T47D (cell line): Measurements from ENCODE around the gene GSG1.

Experiments used
- DNase-seq, 2 experiments: peaks; one replicate each; pipeline versions ENCODE4 v3.0.0 to v3.0.0-alpha.2; 2011 to 2012; ENCODE audit warnings: low read depth in 1 of 2, low spot score in 1 of 2
- JUND ChIP-seq: IDR thresholded peaks from 2 replicates; pipeline ENCODE4 v1.6.1; 2012; ENCODE audit warnings: low read depth
- in situ Hi-C: cut with HindIII; loops from 2 replicates; pipeline ENCODE4 v1.10.0; 2016; ENCODE audit warnings: low sequenced_read_pairs, low pct_unique_long_range_greater_than_20kb

The GSG1 gene

DNA sequence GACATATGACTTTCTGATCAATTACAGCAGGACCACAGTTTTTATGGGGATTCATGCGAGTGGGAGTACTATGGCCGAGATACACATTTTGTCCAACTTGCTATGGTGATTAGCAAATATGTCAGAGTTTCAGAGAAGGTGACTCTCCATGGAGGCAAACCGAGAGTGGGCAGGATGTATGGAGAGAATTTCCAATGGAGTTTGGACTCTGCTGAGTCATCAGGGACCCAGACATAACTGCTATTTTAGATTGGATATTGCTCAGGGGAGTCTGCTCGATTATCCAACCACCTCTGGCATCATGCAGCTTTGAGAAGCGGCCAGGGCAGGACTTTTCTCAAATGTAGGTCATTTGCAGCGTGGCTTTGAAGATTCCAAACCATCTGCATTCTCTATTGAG is 9.5 kb upstream of the GSG1 start:
- TF ChIP-seq JUND, result no peak
- in situ Hi-C loops, result no loop called here

DNA sequence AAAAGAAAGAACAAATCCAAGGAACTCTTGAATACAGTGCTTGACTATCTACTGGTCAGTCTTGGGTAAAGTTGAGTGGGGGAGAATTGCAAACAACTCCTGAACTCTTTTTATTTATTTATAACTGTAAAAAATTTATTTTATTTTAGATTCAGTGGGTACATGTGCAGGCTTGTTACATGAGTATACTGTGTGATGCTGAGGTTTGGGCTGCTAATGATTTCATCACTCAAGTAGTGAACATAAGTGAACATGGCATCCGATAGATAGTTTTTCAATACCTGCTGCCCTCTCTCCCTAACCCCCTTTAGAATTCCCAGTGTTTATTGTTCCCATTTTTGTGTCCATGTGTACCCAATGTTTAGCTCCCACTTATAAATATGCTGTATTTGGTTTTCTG is 3.2 kb upstream of the GSG1 start:
- in situ Hi-C loops, result no loop called here
- no peak for TF ChIP-seq JUND
- no peak for DNase-seq

More for the DNA sequence above, 9.5 kb upstream of the GSG1 start:
- DNase-seq, result no peak

DNA sequence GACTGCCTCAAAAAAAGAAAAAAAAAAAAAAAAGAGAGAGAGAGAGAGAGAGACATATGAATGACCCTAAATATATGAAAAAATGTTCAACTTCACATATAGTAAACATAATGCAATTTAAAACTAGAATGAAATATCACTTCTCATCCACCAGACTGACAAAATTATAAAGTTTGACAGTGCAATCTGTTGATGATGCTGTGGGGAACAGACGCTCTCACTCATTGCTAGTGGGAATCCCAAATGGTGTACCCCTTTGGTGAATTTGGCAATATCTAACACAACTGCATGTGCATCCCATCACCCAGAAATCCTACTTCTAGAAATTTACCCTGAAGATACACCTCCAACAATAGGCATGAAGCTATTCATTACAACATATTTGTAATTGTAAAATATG is 2.3 kb upstream of the GSG1 start:
- DNase-seq, result no peak
- in situ Hi-C loops, result no loop called here
- TF ChIP-seq JUND, result no peak

DNA sequence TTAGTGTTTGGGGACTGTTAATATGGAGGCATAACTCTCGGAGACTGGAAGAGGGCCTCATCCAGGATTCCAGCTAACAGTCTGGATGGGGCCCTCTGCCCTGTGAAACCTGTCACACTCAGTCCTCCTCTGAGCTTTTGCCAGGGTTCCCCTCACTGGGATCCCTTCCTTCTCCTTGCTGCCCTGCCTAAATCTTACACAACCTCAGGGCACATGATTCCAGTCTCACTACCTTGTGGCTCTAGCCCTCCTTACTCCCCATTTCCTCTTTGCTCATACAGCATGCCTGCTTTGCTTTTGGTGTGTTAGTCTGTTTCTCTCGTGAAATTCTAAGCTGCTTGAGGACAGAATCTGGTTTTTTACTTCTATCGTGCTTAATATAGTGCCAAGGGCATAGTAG is 942 bp upstream of the GSG1 start:
- DNase-seq, result no peak
- in situ Hi-C loops, result no loop called here
- no peak for TF ChIP-seq JUND

DNA sequence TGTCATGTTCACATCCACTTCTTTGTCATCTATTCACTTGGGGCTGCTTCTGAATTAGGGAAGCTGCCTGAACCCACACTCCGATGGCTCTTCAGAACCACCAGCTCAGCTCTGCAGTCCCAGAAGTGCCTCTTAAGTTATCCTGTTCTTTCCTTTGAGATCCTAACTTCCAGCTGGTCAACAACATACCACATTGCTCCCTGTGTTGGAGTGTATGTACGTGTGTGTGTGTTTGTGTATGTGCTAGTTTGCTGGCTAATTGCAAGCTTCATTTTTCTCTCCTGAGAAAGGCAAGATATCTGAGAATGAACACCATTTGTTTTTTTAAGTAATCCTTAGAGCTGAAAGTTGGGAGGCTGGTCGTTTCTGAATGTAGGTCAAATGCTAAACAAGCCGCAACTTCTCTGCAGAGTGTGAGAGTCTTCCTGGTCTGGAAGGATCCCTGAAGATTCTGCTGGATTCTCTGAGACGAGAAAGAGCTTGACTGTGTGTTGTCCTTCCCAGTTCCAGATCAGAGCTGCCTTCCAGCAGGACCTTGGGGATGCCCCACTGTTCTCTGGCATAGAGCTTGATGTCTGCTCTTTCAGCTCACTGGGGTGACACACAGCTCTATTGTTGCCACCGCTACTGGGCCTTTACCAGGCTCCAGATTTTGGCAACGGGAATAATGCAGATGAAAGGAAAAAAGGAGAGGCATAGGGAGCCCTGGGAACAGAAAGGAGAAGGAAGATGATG is 839 bp downstream of the GSG1 start:
- no peak for DNase-seq
- in situ Hi-C loops, result no loop called here
- TF ChIP-seq JUND, result no peak

DNA sequence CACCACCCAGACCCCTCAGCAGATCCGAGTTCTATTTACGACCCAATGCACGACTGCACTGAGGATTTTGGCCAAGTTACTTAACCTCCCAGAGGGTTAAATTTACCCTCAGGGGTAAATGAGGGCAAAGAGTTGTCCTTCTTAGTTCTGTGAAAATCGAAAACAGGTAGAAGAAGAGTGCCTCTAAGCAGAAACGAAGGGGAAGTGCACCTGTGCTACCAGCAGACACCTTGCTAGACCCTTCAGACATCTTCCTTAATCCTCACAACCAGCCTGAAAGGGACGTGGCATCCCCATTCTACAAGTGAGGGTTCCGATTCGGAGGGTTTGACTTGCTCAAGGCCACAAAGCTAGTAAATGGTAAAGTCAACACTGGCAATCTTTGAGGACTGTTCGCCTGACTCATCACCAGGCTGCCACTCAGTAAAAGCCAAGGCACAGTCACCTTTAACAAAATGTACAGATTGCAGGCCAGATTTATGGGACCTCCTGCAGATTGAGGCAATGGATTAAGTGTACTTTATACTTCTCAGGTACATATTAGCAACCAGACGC is 1.6 kb downstream of the GSG1 start:
- in situ Hi-C loops, result no loop called here
- no peak for TF ChIP-seq JUND
- DNase-seq, result peak in 1 of 2 experiments; percentile 13

DNA sequence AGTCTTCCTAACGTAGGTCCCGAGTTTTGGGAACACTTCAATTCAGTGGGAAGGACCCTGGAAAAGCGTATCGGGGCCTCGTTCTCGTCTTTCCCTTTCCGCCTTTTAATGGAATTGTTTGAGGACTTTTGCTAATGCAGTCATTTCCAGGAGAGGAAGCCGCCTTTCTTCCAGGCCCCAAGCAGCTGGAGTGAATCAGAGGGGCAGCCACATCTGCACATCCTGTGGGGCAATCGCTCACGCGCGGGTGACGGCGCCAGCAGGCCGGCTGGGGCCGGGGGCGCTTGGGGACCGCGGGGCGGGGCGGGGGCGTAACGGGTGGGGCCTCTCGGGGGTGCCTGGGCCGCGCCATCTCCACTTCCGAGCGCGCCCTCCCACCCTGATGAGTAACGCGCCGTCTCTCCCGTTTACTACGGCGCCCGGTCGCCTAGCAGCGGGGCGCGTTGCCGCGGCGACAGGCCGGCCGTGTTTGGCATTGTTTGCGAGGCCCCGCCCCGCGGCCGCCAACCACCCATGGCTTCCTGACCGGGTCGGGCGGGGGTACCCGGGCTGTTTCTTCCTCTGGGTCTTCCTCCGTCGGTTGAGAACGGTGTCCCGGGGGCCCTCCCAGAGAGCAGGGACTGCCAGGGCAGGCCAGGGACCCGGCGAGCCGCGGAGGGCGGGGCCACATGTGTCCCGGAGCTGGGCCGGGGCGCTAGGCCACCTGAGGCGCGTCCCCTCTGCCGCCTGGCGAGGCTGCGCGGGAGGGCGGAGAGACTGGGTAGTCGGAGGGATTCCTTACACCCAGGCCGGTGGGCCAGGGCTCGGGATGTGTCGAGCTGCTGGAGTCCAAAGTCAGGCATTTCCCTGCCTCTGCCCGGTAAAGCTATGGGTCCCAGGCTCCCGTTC is 2.3 kb downstream of the GSG1 start:
- in situ Hi-C loops, result no loop called here
- DNase-seq, result peak; percentile 33 to 69

DNA sequence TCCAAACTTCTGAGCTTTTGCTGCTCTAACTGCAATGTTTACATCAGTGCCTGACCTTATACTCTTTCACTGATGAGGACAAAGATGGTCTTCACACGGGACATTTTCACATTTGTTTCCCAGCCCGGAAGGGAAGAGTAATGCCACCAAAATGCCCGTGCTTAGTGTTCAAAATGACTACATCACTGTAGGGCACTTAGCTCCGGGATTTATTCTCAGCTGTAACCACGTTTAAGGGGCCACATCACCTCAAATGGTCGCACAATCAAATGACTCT is 2.9 kb downstream of the GSG1 start:
- in situ Hi-C loops, result no loop called here
- no peak for TF ChIP-seq JUND

More for the DNA sequence above, 2.3 kb downstream of the GSG1 start:
- no peak for TF ChIP-seq JUND

DNA sequence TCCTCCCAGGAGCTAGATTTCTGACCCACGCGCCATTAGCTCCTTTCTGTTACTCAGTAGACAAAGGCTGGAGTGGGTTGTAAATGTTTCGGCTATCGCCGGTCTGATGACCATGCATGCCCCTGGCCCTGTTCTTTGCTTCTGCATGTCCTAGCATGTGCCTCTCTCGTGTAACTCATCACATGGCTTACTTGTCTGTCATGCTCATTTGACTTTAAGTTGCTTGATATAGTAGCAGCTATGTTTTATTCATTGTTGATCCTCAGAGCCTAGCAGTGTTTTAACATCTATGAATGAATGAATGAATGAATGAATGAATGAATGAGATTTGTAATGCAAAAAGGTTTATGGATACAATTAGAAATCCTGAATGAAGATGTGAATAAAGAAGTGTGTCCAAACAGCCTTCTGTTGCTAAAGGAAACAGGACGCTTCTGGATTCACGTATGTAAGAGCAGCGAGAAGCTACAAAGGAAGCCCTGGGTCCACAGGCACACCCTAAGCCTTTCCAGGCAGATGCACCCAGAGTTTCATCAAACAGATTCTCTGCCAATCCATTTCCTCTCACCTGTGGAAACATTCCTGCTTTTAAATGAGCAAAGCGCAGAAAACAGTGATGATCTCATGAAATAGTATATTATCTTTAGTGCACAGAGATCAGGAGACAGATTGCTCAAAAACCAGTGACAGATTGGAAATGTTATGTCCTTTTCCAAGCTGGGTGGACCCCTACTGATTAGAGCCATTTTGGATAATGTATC is 3.4 kb downstream of the GSG1 start:
- no peak for TF ChIP-seq JUND
- no peak for DNase-seq
- in situ Hi-C loops, result no loop called here

More for the DNA sequence above, 2.9 kb downstream of the GSG1 start:
- DNase-seq, result no peak

DNA sequence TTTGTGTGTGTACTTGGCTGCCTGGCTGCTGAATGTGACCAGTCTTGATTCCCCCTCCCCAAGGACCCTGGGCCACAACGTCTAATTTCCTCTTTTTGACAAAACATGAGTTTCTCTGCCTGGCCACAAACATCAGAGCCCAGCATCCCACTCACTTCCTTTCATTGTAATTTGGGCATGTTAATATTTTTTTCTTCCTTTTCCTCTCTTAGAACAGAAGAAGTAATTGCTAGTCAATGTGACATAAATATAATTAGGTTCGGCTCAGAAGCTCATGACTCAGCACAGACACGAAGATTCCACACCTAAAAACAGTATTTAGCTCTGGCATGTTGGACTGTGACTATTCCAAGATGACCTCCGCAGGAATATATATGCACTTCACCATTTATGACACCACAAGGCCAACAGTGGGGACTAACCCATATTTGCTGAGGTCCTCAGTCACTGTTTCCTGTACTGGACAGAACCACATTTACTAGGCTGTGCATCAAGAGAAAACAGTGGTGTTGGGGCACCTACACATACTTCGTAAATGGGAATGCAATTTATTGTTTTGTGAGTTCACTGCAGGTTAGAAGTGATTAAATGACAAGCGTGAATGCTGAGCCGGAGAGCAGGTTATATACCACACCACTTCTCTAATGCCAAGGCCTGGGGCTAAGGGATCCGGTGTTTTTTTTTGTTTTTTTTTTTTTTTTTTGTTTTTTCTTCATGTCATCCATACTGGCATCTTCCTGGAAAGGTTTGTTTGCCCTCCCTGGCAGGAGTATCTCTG is 4.2 kb downstream of the GSG1 start:
- TF ChIP-seq JUND, result no peak
- DNase-seq, result no peak
- in situ Hi-C loops, result no loop called here

DNA sequence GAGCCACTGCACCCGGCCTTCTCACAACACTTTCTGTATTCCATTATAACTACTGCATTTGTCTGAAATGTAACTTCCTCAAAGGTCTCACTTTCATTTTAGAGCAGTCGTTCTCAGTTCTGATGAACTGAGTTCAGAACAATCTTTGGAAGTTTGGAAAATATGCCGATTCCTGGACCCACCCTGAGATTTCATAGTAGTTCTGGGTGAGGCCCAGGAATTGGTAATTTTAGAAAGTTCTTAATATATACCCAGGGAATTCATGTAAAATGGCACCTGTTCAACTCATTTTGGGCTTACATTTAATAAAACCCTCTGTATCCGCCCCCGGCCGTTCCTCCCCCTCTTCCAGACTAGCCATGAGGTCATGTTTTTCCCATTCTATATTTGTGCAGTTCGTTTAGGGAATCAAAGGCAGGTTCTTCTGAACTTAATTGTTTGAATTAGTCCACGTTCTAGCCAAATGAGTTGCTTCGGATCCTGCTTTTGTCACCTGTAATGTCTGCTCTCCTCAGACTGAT is 5.9 kb downstream of the GSG1 start:
- no peak for DNase-seq
- in situ Hi-C loops, result no loop called here
- no peak for TF ChIP-seq JUND
